OCI-LY7 (cell line): ENCODE measurements around the gene NTMT1.

Experiments used
- CTCF ChIP-seq: fragments of 200-600 bp; sonication (generic); conservative IDR thresholded peaks from 2 replicates; pipeline ENCODE4 v1.5.1; 2014; ENCODE audit warnings: mild to moderate bottlenecking, antibody characterized with exemption, low read length, moderate library complexity, mixed read lengths
- EZH2phosphoT487 ChIP-seq: fragments of 200-600 bp; sonication (generic); IDR thresholded peaks from 2 replicates; pipeline ENCODE4 v1.6.1; 2018; ENCODE audit warnings: low read depth, borderline replicate concordance, mild to moderate bottlenecking, mixed run types, antibody characterized with exemption, low read length, moderate library complexity, mixed read lengths

- no peak for TF ChIP-seq CTCF
- TF ChIP-seq EZH2phosphoT487: no peak
Measured at GRCh38 chr9:129673602-129674001, 47.6 kb downstream of the NTMT1 start.
